ENCODE data around the gene MCM10.
"Not testable (repeated sequence)": the region's sequence is repeated elsewhere in the genome, so short reads cannot be mapped to it uniquely, and the experiment has no call there.

Gene MCM10

DNA sequence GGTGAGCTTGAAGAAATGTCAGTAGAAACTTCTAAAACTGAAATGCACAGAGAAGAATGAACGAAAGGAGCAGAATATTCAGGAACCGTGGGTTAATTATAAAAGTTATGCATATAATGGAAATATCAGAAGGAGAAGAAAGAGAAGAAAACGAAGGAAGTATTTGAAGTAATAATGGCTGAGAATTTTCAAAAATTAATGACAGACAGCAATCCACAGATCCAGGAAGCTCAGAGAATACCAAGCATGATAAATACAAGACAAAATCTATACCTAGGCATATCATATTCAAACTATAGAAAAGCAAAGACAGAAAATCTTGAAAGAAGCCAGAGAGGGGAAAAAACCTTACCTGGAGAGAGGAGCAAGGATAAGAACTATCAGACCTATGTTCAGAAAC is 16.5 kb upstream of the MCM10 start:
- no peak for DNase-seq
- H3K9ac ChIP-seq (ENCODE audit: low read length) = no peak overlapping the region
- H3K9me2 ChIP-seq (replicated peaks; ENCODE audit: insufficient read depth, low read length) = no peaks in the 10 kb centered on the region
- H3K4me3 ChIP-seq (ENCODE audit: low read length) = no peak overlapping the region
- TF ChIP-seq, protein P1, sequence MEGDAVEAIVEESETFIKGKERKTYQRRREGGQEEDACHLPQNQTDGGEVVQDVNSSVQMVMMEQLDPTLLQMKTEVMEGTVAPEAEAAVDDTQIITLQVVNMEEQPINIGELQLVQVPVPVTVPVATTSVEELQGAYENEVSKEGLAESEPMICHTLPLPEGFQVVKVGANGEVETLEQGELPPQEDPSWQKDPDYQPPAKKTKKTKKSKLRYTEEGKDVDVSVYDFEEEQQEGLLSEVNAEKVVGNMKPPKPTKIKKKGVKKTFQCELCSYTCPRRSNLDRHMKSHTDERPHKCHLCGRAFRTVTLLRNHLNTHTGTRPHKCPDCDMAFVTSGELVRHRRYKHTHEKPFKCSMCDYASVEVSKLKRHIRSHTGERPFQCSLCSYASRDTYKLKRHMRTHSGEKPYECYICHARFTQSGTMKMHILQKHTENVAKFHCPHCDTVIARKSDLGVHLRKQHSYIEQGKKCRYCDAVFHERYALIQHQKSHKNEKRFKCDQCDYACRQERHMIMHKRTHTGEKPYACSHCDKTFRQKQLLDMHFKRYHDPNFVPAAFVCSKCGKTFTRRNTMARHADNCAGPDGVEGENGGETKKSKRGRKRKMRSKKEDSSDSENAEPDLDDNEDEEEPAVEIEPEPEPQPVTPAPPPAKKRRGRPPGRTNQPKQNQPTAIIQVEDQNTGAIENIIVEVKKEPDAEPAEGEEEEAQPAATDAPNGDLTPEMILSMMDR (IDR thresholded peaks at IDR 0.05; ENCODE audit: low read length) = no peak
- TF ChIP-seq EZH2phosphoT487 (IDR thresholded peaks at IDR 0.05; ENCODE audit: low read length) (no peak), EZH2 (optimal IDR thresholded peaks at IDR 0.05; ENCODE audit: low read depth, low read length) (no peak)
- H3K36me3 ChIP-seq (replicated peaks; ENCODE audit: insufficient read depth, low read length) = no peaks in the 10 kb centered on the region
- H3K4me2 ChIP-seq (ENCODE audit: low read depth, low read length) = no peak overlapping the region
- no peak overlapping the region for H2AFZ ChIP-seq (ENCODE audit: low read length)
- no peak overlapping the region for H3K27ac ChIP-seq (ENCODE audit: low read length)
- H3K4me1 ChIP-seq (ENCODE audit: low read length) = no peaks in the 10 kb centered on the region
- H3K79me2 ChIP-seq (ENCODE audit: low read length) = no peaks in the 10 kb centered on the region
- H3K27me3 ChIP-seq (replicated peaks; ENCODE audit: insufficient read depth, low read length) = no peaks in the 10 kb centered on the region
- H4K20me1 ChIP-seq (ENCODE audit: insufficient read depth, low read length) = no peaks in the 10 kb centered on the region
- no peaks in the 10 kb centered on the region for H3F3A ChIP-seq (ENCODE audit: insufficient read depth, low read length)
- no peaks in the 10 kb centered on the region for H3K9me3 ChIP-seq (replicated peaks; ENCODE audit: insufficient read depth, low read length)

DNA sequence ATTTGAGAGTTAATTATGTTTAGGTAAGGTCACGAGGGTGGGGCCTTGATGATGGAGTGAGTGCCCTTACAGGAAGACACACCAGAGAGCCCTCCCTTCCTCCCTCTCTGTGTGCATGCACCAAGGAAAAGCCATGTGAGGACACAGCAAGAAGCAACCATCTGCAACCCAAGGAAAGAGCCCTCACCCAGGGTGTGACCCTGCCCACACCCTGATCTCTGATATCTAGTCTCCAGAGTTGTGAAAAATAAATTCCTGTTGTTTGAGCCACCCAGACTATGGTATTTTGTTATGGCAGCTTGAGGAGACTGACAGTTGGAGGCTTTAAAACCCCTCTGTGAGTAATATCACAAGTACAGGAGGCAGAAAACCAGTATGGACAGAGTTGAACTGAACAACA is 15.0 kb upstream of the MCM10 start:
- Histone ChIP-seq H3K9me2 (replicated peaks; ENCODE audit: insufficient read depth, low read length) (no peaks in the 10 kb centered on the region), H3K9ac (ENCODE audit: low read length) (no peak overlapping the region), H3K9me3 (replicated peaks; ENCODE audit: insufficient read depth, low read length) (no peaks in the 10 kb centered on the region), H3K36me3 (replicated peaks; ENCODE audit: insufficient read depth, low read length) (no peaks in the 10 kb centered on the region), H4K20me1 (ENCODE audit: insufficient read depth, low read length) (no peaks in the 10 kb centered on the region), H3K4me2 (ENCODE audit: low read depth, low read length) (no peak overlapping the region), H3K4me1 (ENCODE audit: low read length) (no peaks in the 10 kb centered on the region), H3F3A (ENCODE audit: insufficient read depth, low read length) (no peaks in the 10 kb centered on the region), H3K27me3 (replicated peaks; ENCODE audit: insufficient read depth, low read length) (no peaks in the 10 kb centered on the region), H2AFZ (ENCODE audit: low read length) (no peak overlapping the region), H3K4me3 (ENCODE audit: low read length) (no peak overlapping the region), H3K27ac (ENCODE audit: low read length) (no peak overlapping the region), H3K79me2 (ENCODE audit: low read length) (no peaks in the 10 kb centered on the region)
- TF ChIP-seq, protein P1 (IDR thresholded peaks at IDR 0.05; ENCODE audit: low read length) = no peak
- TF ChIP-seq EZH2phosphoT487 (IDR thresholded peaks at IDR 0.05; ENCODE audit: low read length) (no peak), EZH2 (optimal IDR thresholded peaks at IDR 0.05; ENCODE audit: low read depth, low read length) (no peak)
- DNase-seq = no peak

DNA sequence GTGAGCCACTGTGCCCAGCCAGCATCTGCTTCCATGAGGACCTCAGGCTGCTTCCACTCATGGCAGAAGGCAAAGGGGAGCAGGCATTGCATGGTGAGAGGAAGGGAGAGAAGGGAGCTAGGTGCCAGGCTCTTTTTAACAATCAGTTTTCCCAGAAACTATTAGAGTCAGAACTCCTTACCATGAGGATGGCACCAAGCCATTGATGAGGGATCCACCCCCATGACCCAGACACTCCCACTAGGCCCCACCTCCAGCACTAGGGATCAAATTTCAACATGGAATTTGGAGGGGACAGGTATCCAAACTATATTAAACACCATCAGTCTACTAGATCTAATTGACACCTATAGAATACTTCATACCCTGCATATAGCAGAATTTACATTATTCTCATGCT is 14.2 kb upstream of the MCM10 start:
- Histone ChIP-seq H3K36me3 (replicated peaks; ENCODE audit: insufficient read depth, low read length) (no peaks in the 10 kb centered on the region), H3K9me2 (replicated peaks; ENCODE audit: insufficient read depth, low read length) (no peaks in the 10 kb centered on the region), H3K4me3 (ENCODE audit: low read length) (no peak overlapping the region), H3F3A (ENCODE audit: insufficient read depth, low read length) (no peaks in the 10 kb centered on the region), H3K27ac (ENCODE audit: low read length) (no peak overlapping the region), H4K20me1 (ENCODE audit: insufficient read depth, low read length) (no peaks in the 10 kb centered on the region), H3K4me1 (ENCODE audit: low read length) (no peaks in the 10 kb centered on the region), H2AFZ (ENCODE audit: low read length) (no peak overlapping the region), H3K27me3 (replicated peaks; ENCODE audit: insufficient read depth, low read length) (no peaks in the 10 kb centered on the region), H3K9ac (ENCODE audit: low read length) (no peak overlapping the region), H3K79me2 (ENCODE audit: low read length) (no peaks in the 10 kb centered on the region), H3K9me3 (replicated peaks; ENCODE audit: insufficient read depth, low read length) (no peaks in the 10 kb centered on the region), H3K4me2 (ENCODE audit: low read depth, low read length) (no peak overlapping the region)
- no peak for DNase-seq
- TF ChIP-seq EZH2 (optimal IDR thresholded peaks at IDR 0.05; ENCODE audit: low read depth, low read length) = no peak
- no peak for TF ChIP-seq EZH2phosphoT487 (IDR thresholded peaks at IDR 0.05; ENCODE audit: low read length)

- Histone ChIP-seq H3K27me3 (replicated peaks; ENCODE audit: insufficient read depth, low read length) (no peaks in the 10 kb centered on the region), H3K27ac (ENCODE audit: low read length) (no peak overlapping the region), H3K36me3 (replicated peaks; ENCODE audit: insufficient read depth, low read length) (no peaks in the 10 kb centered on the region), H3K9me2 (replicated peaks; ENCODE audit: insufficient read depth, low read length) (no peaks in the 10 kb centered on the region), H3K79me2 (ENCODE audit: low read length) (no peaks in the 10 kb centered on the region), H3K4me1 (ENCODE audit: low read length) (no peaks in the 10 kb centered on the region), H3K4me3 (ENCODE audit: low read length) (no peak overlapping the region), H3K9me3 (replicated peaks; ENCODE audit: insufficient read depth, low read length) (no peaks in the 10 kb centered on the region), H4K20me1 (ENCODE audit: insufficient read depth, low read length) (no peaks in the 10 kb centered on the region), H2AFZ (ENCODE audit: low read length) (no peak overlapping the region), H3K4me2 (ENCODE audit: low read depth, low read length) (no peak overlapping the region), H3K9ac (ENCODE audit: low read length) (no peak overlapping the region), H3F3A (ENCODE audit: insufficient read depth, low read length) (no peaks in the 10 kb centered on the region)
- TF ChIP-seq EZH2 (optimal IDR thresholded peaks at IDR 0.05; ENCODE audit: low read depth, low read length) (no peak), EZH2phosphoT487 (IDR thresholded peaks at IDR 0.05; ENCODE audit: low read length) (no peak)
- TF ChIP-seq, protein P1 (IDR thresholded peaks at IDR 0.05; ENCODE audit: low read length) = no peak
- no peak for DNase-seq
Observed at GRCh38 chr10:13152296-13152695, 9.1 kb upstream of the MCM10 start.

GRCh38 chr10:13155860-13156259 is 5.5 kb upstream of the MCM10 start:
- not testable (repeated sequence) for H3K9me2 ChIP-seq (replicated peaks; ENCODE audit: insufficient read depth, low read length); H3K79me2 ChIP-seq (ENCODE audit: low read length); H3K9ac ChIP-seq (ENCODE audit: low read length); H3K4me3 ChIP-seq (ENCODE audit: low read length); H2AFZ ChIP-seq (ENCODE audit: low read length); H3K27me3 ChIP-seq (replicated peaks; ENCODE audit: insufficient read depth, low read length); H3F3A ChIP-seq (ENCODE audit: insufficient read depth, low read length); DNase-seq; H3K9me3 ChIP-seq (replicated peaks; ENCODE audit: insufficient read depth, low read length); H3K4me1 ChIP-seq (ENCODE audit: low read length); H3K27ac ChIP-seq (ENCODE audit: low read length); H3K4me2 ChIP-seq (ENCODE audit: low read depth, low read length); H3K36me3 ChIP-seq (replicated peaks; ENCODE audit: insufficient read depth, low read length); H4K20me1 ChIP-seq (ENCODE audit: insufficient read depth, low read length)

All from MM.1S (cell line).